Stimulated activated CD4-positive, alpha-beta T cell treated with anti-CD3 and anti-CD28 coated beads, Interleukin-1b, Interleukin-23, amount 100 ng/mL, for 1 hour (primary cell): ENCODE data around the gene PIGM.
"Not testable (repeated sequence)": the region's sequence is repeated elsewhere in the genome, so short reads cannot be mapped to it uniquely, and the experiment has no call there.

Experiments
- DNase-seq, 2 donors: peaks; one replicate each; pipeline ENCODE4 v3.0.0-alpha.2; 2020; ENCODE audit warnings: low read depth in 2 of 2

The PIGM gene

GRCh38 chr1:160061369-160062229 lies 29.8 kb upstream of the PIGM start:
- no peak for DNase-seq

DNA sequence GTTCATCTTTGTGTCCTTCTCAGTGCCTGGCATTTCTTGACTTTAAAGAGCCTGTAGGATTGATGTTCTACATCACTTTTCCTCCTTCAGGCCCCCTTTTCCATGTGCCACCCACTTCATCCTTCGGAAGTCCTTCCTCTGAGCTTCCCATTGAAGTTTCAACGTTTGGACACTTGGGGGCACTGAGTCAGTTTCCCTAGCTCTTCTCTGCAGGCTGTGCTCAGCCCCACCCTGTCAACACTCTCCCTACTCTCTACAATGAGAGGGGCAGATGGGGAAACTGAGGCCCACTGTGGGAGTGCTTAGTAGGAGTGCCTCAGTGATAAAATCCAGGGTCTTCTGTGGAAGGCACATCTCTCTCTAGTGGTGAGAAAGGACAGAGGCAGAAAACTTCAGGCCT lies 26.3 kb upstream of the PIGM start:
- no peak for DNase-seq

DNA sequence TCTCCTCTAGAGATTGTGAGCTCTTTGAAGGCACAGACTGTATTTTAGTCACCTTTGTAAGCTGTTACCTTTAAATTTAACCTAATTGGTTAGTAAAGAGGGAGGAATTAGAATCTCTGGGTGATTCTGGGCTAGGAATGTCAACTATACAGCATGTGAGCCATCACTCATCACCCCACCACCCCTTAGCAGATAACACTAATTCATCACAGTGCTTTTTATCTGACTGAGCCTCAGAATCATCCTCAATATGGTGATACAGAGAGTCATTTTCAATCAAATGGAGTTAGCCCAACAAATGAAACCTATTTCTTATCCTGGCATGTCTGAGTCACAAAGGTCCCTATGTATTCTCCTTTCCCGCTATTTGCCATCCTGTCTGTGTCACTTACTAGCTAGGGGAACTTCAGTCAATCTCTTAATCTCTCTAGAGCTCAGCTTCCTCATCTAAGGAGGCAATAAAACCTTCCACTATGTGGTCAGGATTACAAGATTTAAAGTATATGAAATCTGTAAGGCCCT lies 24.9 kb upstream of the PIGM start:
- no peak for DNase-seq

DNA sequence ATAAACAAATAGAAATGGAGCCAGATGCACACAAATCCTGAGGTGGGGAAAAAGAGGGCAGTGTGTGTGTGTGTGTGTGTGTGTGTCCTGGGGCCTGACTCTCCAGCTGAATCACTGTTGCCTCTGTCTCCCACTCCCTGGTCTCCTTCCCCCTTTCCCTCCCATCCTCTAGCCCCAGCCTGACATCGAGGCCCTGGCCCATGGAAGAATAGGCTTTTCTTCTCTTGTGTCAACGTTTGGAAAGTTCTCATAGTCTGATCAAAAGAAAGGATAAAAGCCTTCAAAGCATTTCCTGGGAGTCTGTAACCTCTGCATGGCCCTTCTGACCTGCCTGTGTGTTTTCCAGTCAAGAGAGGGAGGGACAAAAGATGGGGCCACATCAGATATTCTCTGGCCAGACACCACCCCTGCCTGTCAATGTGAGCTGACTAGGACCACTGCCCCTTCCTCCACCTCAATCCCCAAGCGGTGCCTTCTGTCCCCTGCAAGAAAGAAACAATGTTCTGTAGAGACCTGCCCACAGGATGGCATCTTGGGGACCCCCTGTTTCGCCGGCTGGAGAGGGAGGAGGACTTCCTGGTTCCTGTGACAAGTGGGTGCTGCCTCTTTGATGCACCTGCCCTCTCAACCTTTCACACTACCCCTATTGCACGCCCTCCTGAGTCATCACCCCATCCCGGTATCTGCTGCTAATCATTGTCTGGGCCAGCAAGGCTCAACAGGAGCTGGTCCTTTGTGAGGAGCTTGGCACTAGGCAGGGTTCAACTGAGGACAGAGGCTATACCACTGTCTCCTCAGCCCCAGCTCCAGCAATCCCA lies 22.0 kb upstream of the PIGM start:
- DNase-seq: no peak

DNA sequence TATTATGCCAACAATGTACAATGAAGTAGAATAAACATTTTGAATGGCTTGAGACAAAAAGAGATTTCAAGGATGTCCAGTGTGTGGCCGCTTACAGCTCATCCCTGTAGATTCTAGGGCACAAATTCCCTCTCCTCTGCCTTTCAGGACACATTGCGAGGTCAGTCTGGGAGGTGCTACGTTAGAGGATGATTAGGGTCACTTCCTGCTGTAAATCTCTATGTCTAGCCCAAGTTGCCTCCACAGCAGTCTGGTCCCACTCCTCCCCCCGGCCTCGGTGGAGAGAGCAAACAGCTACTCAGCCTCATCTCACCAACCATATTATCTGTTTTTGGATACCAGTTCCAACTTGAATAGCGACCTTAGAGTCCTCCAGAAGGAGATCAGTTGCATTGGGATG lies 21.1 kb upstream of the PIGM start:
- no peak for DNase-seq

GRCh38 chr1:160050619-160051018 lies 18.8 kb upstream of the PIGM start:
- DNase-seq: no peak

- DNase-seq: not testable (repeated sequence)
Observed at GRCh38 chr1:160050182-160050581, 18.4 kb upstream of the PIGM start.

- DNase-seq: no peak
Observed at GRCh38 chr1:160049101-160049500, 17.3 kb upstream of the PIGM start.

DNA sequence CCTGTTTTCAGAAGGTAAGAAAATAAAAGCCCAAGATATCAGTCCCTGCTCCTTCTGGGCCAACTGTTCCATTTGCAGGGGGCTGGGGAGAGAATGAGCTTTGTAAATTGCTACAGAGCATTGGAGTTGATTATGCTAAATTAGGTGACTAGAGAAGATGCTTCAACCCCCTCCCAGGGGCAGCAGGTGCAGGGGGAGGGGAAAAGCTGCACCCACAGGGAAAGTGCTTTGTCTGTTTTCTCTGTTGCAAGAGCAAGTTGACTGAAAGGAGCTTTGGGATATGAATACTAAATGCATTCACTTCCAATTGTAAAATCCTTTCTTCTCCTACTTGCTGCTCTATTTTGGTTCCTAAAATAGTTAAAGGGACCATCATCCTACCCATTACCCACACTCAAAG lies 16.5 kb upstream of the PIGM start:
- DNase-seq: no peak

- DNase-seq: no peak
Observed at GRCh38 chr1:160047111-160047991, 15.6 kb upstream of the PIGM start.

DNA sequence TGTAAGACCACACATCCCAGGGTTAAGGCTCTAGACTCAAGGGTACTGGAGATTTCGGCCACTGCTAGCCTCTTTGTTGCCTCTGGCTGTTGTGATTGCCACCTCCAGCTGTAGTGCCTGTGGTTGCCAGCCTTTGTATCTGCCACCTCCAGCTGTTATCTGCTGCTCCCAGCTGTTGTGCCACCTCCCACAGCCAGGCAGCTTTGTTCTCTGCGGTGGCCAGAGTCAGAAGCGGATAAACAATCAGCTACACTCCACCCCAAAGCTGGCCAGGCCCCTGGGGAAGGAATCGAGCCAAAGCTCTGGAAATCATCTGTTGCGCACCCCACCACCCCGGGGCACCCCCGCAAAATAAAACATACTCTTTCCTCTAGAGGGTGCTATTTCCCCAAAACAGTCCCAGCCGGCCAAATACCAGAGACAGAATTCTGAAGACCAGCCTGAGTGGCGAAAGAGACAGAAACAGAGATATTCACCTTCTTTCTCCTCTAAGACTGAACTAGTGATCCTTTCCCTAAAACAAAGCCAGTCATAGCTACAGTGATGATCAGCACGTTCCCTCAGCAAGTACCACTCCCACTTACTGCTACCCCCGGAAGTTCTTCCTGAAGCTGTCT lies 14.8 kb upstream of the PIGM start:
- no peak for DNase-seq

DNA sequence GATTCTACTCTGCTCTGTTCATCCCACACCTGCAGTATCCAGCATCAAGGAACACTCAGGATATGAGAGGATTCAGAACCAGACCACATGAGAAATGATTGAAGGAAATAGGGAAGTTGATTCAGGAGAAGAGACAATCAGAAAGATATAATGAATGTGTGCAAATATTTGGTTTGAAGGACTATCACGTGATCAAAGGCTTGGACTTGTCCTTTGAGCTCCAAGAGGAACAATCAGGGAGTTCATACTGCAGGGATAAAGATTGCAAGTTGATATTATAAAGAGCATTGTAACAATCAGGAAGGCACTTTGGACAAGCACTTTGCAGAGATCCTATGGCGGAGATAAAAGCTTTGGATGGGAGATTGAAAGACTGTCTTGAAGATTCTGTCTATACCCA lies 13.9 kb upstream of the PIGM start:
- DNase-seq: no peak

- DNase-seq: no peak
Observed at GRCh38 chr1:160043543-160043942, 11.8 kb upstream of the PIGM start.

- no peak for DNase-seq
Observed at GRCh38 chr1:160040476-160040875, 8.7 kb upstream of the PIGM start.

- no peak for DNase-seq
Observed at GRCh38 chr1:160032165-160032820, 503 bp upstream of the PIGM start.

GRCh38 chr1:160030657-160031364 lies 979 bp downstream of the PIGM start:
- no peak for DNase-seq

GRCh38 chr1:160028426-160028825 lies 3.4 kb downstream of the PIGM start:
- no peak for DNase-seq

- DNase-seq: no peak
Observed at GRCh38 chr1:160025314-160025713, 6.5 kb downstream of the PIGM start.

DNA sequence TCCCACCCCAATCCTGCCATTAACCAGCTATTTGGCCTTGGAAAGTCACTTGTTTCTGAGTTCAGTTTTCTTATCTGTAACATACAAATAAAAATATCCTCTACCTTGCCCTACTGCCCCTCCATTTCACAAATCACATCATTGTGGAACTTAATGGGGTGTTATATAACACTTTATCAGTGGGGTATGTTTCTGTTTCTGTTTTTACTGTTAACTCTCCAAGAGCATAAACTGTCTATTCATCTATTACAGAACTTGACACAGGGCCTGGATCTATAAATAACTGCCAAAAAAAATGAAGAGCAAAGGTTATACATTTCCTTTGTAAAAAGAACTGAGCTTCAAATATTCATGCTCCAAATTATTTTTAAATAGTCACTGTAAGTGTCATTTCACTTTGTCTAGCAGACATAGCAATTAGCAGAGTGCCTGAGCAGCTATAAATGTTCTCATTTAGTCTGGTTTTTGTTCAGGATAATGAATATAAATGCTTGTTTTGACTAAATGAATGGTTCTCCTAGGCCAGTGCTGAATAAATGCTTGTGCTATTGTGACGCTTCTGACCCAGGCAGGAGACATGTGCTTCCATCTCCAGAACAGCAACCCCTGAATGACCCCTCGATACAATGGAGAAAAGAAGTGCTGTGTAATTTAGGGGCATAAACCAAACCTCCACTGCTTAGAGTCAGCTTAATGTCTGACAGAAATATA lies 7.4 kb downstream of the PIGM start:
- no peak for DNase-seq
